GM18519 (cell line): ENCODE data around the gene ERI2.
A peak's percentile ranks its signal among the peaks of the same experiment; 100 is the strongest.
"Not testable (repeated sequence)": the region's sequence is repeated elsewhere in the genome, so short reads cannot be mapped to it uniquely, and the experiment has no call there.

Experiments
- ATAC-seq: cut with Tn5 transposase; IDR thresholded peaks from one replicate; pipeline ENCODE4 v1.9.1; 2021; ENCODE audit warnings: mild to moderate bottlenecking, moderate library complexity; ENCODE audit not compliant: unreplicated experiment, low FRiP score

Gene ERI2

GRCh38 chr16:20821682-20822081 lies 15.4 kb upstream of the ERI2 start:
- no peak for ATAC-seq

- ATAC-seq, result no peak
These were observed 12.8 kb upstream of the ERI2 start for GRCh38 chr16:20818929-20819585.

DNA sequence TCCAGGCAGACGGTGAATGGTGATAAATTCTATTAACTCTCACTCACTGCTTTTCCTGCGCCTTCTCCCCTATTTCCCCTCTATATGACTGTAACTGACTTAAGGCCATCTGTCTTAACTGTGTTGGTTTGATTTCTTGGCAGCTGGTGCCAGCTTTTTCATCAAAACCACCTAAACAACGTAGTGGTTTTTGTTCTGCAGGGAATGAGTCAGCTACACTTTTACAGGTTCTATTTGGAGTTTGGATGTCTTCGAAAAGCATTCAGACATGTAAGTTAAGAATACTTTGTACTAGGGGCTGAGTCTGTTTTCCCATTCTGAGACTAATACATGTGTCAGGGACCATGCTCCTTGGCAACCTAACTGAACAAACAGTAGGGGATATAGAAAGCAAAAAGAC lies 8.5 kb upstream of the ERI2 start:
- ATAC-seq, result no peak

DNA sequence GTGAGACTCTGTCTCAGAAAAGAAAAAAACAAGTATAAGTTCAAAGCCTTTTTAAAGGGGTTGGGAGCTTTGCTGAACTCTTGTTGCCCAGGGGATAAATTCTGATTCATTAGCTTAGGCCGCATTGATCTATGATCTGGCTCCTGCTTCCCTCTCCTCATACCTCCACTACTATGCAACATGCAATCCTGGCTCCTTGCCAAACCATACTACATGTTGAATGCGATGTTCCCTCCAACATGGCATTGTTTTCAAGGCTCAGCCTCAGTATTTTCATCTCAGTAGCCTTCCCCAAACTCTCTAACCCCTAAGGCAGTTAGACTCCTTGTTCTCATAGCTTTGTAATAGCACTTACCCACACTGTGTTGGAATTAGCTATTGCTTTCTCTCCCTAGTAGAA lies 6.2 kb upstream of the ERI2 start:
- ATAC-seq, result no peak

DNA sequence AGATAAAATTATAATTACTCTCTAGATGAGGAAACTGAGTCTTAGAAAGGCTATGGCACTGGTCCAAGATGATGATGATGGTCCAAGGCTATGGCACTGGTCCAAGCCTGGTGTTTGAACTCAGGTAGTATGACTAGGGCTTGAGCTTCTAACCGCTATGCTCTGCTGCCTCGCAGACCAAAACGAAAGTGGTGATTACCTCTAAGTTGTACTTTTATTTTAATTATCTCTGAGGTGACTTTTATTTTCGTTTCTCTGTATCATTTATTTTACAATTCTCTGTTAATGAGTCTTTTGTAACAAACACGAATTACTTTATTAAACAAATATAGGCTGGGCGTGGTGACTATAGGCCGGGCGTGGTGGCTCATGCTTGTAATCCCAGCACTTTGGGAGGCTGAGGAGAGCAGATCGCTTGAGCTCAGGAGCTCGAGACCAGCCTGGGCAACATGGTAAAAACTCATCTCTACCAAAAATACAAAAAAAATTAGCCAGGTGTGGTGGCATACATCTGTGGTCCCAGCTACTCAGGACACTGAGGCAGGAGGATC lies 5.7 kb upstream of the ERI2 start:
- no peak for ATAC-seq

DNA sequence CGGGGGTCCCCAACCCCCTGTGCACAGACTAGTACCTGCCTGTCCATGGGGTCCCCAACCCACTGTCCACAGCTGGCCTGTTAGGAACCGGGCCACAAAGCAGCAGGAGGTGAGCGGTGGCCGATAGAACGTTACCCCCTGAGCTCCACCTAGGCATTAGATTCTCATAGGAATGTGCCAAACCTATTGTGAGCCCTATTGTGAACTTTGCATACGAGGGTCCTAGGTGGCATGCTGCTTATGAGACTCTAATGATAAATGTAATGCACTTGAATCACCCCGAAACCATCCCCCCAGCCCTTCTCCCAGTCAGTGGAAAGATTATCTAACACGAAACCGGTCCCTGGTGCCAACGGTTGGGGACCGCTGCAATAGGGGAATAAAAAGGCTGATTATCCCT lies 1.6 kb upstream of the ERI2 start:
- no peak for ATAC-seq

DNA sequence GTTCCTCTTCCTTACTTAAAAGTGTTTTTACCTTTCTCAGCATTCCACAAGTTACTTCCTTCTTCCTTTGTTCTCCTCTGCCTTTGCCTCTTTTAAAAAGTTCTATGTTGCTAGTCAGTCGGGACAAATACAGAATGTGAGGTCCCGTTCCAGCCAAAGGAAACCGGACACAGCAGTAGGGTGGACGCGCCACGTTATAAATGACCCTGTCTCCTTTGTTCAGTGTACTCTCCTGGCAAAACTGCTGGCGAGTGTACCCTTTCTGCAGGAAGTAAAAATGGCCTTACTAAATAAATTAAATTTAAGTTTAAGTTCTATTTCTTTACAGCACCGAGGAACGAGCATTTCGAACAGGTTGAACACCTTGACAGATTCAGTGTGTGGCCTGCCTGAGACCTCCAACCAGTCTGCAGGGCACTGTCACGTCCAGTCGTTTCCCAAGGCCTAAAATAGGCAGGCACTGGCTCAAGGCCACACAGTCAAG lies 546 bp downstream of the ERI2 start:
- ATAC-seq, result not testable (repeated sequence)

DNA sequence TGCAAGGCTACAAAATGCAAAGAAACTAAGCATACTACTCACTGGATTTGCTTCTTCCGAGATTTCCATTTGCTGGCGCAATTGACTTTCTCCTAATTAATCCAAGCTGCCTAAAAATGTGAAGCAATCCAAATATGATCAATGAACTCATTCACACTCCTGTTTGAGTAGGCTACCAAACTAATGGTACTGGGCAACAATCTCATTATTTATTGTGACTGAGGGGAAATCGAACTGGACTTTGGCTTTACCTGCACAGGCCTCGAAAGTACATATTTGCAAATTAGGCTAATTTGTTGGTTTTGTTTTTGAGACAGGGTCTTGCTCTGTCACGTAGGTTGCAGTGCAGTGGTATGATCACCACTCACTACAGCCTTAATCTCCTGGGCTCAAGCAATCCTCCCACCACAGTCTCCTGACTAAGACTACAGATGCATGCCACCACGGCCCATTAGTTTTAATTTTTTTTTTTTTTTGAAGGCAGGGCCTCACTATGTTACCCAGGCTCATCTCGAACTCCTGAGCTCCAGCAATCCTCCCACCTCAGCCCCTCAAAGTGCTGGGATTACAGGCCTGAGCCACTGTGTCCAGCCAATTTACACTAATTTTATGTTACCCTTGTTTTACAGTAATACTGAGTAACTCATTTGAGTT lies 2.6 kb downstream of the ERI2 start:
- no peak for ATAC-seq

DNA sequence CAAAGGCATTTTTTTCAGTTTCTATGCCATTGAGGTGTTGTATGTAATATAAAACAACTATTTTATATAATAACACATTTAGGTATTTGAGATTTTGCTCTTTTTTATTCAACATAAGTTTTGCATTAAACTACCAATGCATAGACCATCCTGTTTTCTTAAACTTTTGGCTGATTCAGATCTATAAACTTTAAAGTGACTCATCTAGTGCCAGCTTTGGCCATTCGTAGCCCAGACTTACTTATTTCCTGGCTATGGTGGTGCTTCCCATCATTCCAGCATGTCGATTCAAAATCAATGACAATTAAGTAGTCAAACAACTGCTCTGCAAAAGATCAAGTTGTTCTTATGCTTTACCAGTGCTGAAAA lies 3.1 kb downstream of the ERI2 start:
- no peak for ATAC-seq

- ATAC-seq, result no peak
These were observed 5.0 kb downstream of the ERI2 start for GRCh38 chr16:20801278-20801677.

- no peak for ATAC-seq
These were observed 6.7 kb downstream of the ERI2 start for GRCh38 chr16:20799599-20799998.

GRCh38 chr16:20798364-20798763 lies 7.9 kb downstream of the ERI2 start:
- ATAC-seq, result no peak

GRCh38 chr16:20791923-20792612 lies 14.2 kb downstream of the ERI2 start:
- ATAC-seq, result no peak

DNA sequence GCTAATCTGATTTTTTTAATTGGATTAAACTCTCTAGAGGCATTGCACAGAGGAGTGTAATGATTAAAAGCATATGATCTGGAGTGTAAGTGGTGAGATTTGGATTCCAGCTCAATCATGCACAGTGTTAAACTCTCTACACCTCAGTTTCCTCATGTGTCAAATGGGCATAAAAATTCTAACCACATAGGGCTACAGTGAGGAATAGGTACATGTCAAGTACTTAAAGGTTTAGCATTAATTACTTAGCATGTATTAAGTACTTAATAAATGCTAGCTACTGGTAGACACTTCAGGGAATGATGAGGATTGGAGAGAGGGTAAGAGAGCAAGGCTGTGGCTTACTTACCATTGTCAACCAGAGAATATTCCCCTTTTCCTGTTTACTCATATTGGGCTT lies 17.1 kb downstream of the ERI2 start:
- ATAC-seq, result no peak

DNA sequence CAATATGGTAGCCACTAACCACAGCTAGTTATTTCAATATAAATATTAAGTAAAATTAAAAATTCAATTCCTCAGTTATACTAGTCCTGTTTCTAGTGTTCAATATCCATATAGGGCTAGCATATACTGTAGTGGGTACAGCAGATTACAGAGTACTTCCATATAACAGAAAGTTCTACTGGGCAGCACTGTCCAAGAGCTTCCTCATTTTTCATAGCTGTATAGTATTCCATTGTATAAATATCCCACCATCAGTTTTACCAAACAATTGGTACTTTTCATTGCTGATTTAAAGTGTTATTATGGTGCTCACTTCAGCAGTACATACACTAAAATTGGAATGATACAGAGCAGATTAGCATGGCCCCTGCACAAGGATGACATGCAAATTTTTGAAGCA lies 22.1 kb downstream of the ERI2 start:
- no peak for ATAC-seq

DNA sequence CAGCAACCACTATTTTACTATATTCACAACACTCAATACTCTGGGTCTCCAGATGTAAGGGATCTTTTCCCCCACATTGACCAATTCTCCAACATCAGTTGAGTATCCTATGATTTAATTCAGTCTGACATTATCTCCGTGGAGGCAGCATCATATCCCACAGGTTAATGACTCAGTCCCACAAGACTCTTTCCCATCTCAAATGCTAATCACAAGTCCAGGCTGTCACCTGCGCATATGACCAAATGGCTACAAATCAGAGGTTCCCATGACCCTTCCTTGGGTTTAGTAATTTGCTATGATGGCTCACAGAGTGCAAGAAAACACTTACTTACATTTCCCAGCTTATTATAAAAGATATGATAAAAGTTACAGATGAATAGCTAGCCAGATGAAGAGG lies 23.8 kb downstream of the ERI2 start:
- ATAC-seq, result no peak

DNA sequence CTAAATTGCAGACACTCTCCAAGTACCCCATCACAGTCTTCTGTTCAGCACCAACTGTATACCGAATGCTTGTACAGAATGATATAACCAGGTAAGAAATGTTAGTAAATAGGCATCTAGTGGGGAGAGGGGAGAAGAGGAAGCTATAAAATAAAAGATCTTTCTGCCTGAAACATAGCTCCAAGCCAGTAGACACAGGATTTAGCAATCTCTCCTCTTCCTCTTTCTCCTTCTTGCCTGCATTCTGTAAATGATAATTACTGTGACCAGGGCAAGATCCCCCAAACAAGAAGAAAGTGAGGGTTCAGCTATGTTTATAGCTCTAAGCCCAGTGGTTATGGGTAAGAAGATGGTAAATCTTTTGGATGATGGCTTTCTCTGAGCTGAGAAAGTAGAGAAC lies 24.6 kb downstream of the ERI2 start:
- no peak for ATAC-seq

GRCh38 chr16:20774703-20775362 lies 31.4 kb downstream of the ERI2 start:
- ATAC-seq, result peak; percentile 56

GRCh38 chr16:20773679-20774078 lies 32.6 kb downstream of the ERI2 start:
- ATAC-seq, result no peak

DNA sequence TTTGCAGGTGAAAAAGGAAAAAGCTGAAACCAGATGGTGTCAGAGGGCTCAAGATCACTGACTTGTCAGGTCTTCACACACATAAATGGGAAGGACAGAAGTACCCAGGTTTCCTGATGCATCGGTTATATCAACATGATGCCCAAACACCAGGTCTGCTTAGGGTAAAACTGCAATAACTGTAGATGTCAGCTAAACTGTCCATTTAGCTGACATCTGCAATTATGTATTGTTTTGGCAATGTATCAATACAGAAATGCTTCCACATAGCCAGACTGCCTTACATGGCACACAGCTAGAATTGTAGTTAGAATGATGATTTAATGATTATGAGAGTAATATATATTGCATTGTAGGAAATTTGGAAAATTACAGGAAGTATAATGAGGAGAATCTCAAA lies 37.5 kb downstream of the ERI2 start:
- no peak for ATAC-seq

DNA sequence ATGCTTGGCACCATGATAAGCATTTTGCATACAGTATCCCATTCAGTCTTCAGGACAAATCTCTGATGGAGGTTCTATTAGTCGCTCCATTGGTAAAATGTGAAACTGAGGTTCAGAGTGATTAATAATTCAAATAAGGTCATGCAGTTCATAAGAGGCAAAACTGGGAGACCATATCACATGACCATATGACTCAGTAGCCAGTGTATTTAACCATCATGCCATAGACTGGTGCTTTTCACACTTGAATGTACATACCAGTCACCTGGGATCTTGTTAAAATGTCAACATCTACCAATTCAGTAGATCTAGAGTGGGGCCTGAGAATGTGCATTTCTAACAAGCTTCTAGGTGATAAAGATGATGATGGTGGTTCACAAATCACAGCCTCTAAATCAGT lies 38.2 kb downstream of the ERI2 start:
- ATAC-seq, result no peak
